Stimulated activated CD4-positive, alpha-beta T cell treated with anti-CD3 and anti-CD28 coated beads, TNF-alpha, amount 100 ng/mL, for 48 hours (primary cell): Measurements from ENCODE around the gene USP49.

Experiments
- DNase-seq, 3 donors: peaks; one replicate each; pipeline ENCODE4 v3.0.0-alpha.2; 2020; ENCODE audit warnings: low read depth in 3 of 3

The USP49 gene

DNA sequence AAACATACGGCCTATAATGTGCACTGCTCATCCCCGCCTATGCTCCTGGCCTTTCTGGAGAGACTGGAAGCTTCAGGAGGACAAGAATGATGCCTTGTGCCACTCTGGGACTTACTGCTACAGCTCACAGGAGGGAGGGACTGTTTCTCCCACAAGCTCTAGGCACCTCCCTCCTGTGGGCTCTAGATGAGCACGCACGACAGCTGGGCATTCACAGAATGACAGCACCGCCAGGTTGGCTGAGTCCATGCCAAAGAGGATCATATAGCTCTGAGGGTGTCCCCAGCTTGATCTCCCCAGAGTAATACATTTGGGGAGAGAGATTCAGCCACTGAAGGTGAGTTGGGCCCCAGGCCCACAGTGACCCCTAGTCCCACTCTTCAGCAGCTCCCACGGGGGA is 137.9 kb downstream of the USP49 start:
- DNase-seq, result no peak

DNA sequence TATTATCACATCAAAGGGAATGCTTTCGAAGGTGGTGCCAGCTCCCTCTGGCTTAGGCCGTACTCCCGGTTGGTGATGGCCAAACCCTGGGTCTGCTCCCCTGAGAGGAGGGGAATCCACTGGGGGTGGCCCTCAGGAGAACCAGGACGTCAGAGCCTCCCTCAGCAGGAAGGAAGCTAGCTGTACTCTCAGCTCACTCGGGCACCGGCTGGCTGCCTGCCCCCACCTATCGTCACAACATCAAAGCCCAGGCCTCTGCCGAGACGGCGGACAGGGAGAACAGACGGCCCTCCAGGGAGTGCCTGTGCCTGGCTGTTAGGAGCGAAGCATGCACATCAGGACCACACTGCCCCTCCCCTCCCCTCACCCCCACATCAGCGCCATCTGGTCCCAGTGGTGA is 138.8 kb downstream of the USP49 start:
- no peak for DNase-seq

- DNase-seq, result no peak
Measured at GRCh38 chr6:41755895-41756294, 139.3 kb downstream of the USP49 start.

- DNase-seq, result no peak
Measured at GRCh38 chr6:41750374-41750773, 144.8 kb downstream of the USP49 start.

GRCh38 chr6:41748542-41748941 is 146.6 kb downstream of the USP49 start:
- no peak for DNase-seq

GRCh38 chr6:41748102-41748477 is 147.1 kb downstream of the USP49 start:
- DNase-seq, result no peak

GRCh38 chr6:41747256-41748101 is 147.7 kb downstream of the USP49 start, which contains the start of gene PGC:
Gene PGC, minus strand, starts transcription at chr6:41747397. Its CDS starts 63 bp downstream, at chr6:41747334.
- no peak for DNase-seq

GRCh38 chr6:41746107-41746506 is 149.1 kb downstream of the USP49 start:
- no peak for DNase-seq

DNA sequence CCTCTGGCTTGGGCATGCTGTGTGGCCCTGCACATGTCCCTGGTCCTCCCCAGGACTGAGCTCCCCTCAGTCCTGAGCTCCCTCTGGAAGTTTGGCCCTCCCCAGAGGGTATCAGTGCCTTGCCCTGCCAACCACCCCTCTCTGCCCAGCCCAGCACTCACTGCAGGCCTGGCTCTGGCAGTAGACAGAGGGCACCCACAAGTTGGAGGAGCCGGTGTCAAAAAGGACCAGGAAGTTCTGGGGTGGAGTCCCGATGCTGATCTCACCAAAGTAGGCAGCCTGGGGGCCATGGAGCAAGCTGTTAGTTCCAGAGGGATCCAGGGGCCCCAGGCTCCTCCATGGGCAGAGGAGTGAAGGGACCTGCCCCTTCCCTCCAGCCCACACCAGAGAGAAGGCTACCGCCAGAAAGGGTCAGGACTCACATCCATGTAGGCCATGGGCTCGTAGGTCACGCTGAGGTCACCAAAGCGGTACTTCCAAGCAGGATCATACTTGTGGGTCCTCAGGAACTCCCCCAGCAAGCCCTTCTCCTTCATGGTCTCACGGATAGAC is 150.9 kb downstream of the USP49 start:
- no peak for DNase-seq

GRCh38 chr6:41743406-41744235 is 151.6 kb downstream of the USP49 start:
- no peak for DNase-seq

DNA sequence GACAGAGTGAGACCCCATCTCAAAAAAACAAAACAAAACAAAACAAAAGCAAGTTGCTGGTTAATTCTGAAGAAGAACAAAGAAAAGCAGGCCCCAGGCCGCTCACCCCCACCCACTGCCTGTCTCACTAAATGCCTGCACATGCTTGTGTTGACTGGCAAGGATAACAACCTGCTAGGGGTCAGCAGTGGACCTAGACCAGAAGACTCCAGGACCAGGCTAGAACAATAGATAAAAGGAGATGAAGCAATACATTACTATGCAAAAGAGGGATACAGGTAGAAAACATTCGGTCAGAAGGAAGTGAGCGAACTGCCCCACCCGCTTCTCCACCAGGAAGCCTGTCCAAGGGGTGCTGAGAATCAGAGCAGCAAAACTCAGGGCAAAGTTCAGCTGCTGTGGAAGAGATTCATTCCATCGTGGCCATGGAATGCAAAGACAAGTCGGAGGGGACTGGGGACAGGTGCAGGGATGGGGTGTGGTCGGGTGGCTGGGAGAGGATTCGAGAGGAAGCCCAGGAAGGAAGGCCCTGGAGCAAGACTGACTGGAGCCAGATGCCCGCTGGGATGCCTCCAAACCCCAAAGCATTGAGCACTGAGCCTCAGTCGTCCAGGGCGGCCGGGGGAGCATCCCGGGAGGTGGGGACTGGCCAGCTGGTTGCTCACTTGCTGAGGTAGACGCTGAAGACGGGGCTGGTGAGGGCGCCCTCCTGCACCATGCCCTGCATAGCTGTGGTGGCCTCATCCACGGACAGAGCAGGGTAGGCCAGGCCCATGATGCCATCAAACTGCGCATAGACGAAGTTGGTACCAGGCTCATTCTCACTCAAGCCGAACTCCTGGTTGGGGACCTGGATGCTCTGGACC is 153.3 kb downstream of the USP49 start:
- DNase-seq, result no peak

GRCh38 chr6:41740366-41741162 is 154.6 kb downstream of the USP49 start:
- no peak for DNase-seq
